Mucosa of descending colon (tissue), 3 donors: ENCODE measurements around the gene LAMTOR5. TPM values are rescaled to one million over a fixed set of nuclear protein-coding genes. Genes with fewer than 3 reads are reported as not detected.

Source experiments
- ATAC-seq: fragments of 200-7000 bp; cut with Tn5 transposase; one replicate; pipeline ENCODE4 v1.9.1; 2020; ENCODE audit warnings: mild to moderate bottlenecking, moderate library complexity
- DNase-seq, 3 donors: peaks; one replicate each; pipeline ENCODE4 v3.0.0-alpha.2; 2020
- H3K36me3 ChIP-seq: fragments of 200-600 bp; one replicate; pipeline ENCODE4 v1.8.0; 2021; ENCODE audit warnings: low read depth, mild to moderate bottlenecking
- H3K4me1 ChIP-seq: fragments of 200-600 bp; one replicate; pipeline ENCODE4 v1.8.0; 2021; ENCODE audit warnings: low read depth, mild to moderate bottlenecking
- H3K4me3 ChIP-seq: fragments of 200-600 bp; one replicate; pipeline ENCODE4 v1.8.0; 2021; ENCODE audit warnings: mild to moderate bottlenecking
- H3K9me3 ChIP-seq: fragments of 200-600 bp; one replicate; pipeline ENCODE4 v1.8.0; 2021; ENCODE audit warnings: mild to moderate bottlenecking
- CTCF ChIP-seq: fragments of 200-600 bp; IDR thresholded peaks from one replicate; pipeline ENCODE4 v1.8.0; 2022; ENCODE audit warnings: antibody characterized with exemption, mild to moderate bottlenecking
- intact Hi-C, 2 donors: fragments of 100-400 bp; cut with DNase I in 1 of 2; cut with micrococcal nuclease in 1 of 2; formaldehyde crosslinking; loops; one replicate each; pipeline versions ENCODE4 v1.11.0 to v1.11.1; 2022; cut with DNase I, micrococcal nuclease
- total RNA-seq, 3 donors: library from RNA; stranded (reverse); fragmentation: NEBNext Ultra II Directional in 2 of 3; extraction: Animal tissue kit (Norgen Biotek cat#: 25700) in 2 of 3; gene quantifications; one replicate each; pipeline versions ENCODE4 v1.2.1 to v1.2.4, GENCODE V29; 2021 to 2023
- donor health status: DM: no; HTN: no; CAD: no; lungs with moderate emphysema.
- donor health status: DM: no; HTN: no; CAD: no.
- donor health status: DM: no; HTN: yes; CAD: no.

Gene LAMTOR5
- total RNA-seq, 3 donors from 2014 or later = 95.3 to 114 (median 108) TPM

DNA sequence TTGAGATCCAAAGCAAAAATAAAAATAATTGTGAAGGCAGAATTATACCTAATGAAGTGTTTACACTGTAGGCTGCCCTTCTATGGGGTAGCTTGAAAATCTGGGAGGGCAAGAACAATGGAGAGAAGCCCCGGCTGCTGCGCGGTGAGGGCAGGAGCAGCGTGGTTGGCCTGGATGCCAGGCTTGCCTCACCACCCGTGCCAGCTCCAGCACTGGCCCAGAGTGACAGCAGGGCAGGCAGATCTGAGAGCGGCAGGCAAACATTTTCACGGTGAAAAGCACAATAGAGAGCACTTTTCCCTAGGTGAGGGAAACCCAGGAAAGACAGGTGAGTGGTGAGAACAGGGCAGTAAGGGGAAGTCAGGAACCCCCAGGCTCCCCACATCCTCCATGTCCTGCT lies 44.8 kb upstream of the LAMTOR5 start:
- DNase-seq (no peak), ATAC-seq (no peak)
- Histone ChIP-seq H3K4me3 (no peak overlapping the region), H3K36me3 (no peaks in the 10 kb centered on the region), H3K4me1 (no peaks in the 10 kb centered on the region), H3K9me3 (no peaks in the 10 kb centered on the region)
- no peak for TF ChIP-seq CTCF
- intact Hi-C loops = loop anchor here in 1 of 2 donors (5.0 kb wide), 1 partner anchor 250 kb away; no protein-coding TSS in a partner anchor

DNA sequence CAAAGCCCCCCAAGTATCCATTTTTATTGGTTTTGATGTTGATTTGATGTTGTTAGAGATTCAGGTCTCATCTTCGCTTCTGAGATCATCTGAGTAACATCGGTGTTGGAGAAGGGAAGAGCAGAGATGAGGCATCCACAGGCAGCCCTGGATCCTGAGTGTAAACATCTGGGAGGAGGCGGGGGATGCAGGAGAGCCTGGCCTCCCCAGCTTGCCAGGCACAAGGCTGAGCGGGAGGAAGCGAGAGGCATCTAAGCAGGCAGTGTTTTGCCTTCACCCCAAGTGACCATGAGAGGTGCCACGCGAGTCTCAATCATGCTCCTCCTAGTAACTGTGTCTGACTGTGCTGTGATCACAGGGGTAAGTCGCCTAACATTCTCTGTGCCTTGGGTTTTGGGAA lies 43.4 kb upstream of the LAMTOR5 start, which contains the start of gene PROK1:
TSS of gene PROK1 (plus strand) at position 221 of the 400 bp plus-strand sequence. CDS start at position 289, 68 bp downstream.
- no peak for ATAC-seq
- intact Hi-C loops = loop anchor here in 1 of 2 donors (5.0 kb wide), 1 partner anchor 249 kb away; no protein-coding TSS in a partner anchor
- no peak within 1 kb of the TSS for H3K4me3 ChIP-seq
- DNase-seq = no peak
- TF ChIP-seq CTCF = no peak
- H3K4me1 ChIP-seq = no peaks in the 10 kb centered on the region
- H3K36me3 ChIP-seq = no peaks in the 10 kb centered on the region
- H3K9me3 ChIP-seq = no peaks in the 10 kb centered on the region

DNA sequence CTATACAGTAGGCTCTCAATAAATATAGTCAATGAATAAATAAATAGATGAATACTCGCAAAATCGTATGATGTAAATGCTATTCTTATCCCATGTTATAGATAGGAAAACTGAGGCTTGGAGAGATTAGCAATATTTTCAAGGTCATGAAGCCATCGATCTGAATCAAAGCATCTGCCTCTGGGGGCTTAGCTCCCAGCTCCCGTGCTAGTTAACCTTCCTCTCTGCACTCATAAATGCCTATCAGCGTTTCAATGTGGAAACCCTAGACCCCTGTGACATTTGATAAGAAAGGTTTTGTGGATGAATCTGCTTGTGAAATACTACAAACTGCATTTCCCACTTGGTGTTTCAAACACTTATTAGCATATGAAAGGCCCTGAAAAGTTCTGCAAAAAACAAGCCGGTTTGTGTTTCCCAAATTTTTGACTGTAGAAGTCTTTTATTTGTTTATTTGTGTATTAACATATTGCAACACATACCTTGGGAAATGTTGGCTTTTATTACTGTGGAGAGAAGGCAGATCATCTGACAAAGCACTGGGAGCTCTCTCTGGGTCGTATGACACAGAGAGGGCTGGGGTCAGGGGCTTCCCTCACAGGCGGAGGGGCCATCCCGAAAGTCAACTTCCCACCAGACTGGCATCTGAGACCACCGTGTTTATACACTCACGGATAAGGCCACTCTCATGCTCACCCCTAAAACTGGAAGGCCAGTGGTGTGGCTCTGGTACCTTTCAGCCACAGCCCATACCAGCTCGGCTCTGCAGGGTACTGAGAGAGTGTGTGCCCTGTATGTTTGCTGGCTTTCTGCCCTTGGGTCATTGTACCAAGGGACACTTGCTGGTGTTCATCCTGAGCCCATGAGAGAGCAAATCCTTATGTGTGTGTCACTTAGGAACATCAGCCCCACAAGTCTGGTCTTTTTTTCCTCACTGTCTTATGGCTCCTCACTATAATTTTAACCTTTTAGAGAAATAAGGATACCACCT lies 42.5 kb upstream of the LAMTOR5 start:
- no peak for TF ChIP-seq CTCF
- DNase-seq (no peak), ATAC-seq (no peak)
- H3K9me3 ChIP-seq = no peaks in the 10 kb centered on the region
- no peaks in the 10 kb centered on the region for H3K36me3 ChIP-seq
- H3K4me1 ChIP-seq = no peaks in the 10 kb centered on the region
- H3K4me3 ChIP-seq = no peak overlapping the region
- intact Hi-C loops = loop anchor here in 1 of 2 donors (5.0 kb wide), 1 partner anchor 248 kb away; no protein-coding TSS in a partner anchor

DNA sequence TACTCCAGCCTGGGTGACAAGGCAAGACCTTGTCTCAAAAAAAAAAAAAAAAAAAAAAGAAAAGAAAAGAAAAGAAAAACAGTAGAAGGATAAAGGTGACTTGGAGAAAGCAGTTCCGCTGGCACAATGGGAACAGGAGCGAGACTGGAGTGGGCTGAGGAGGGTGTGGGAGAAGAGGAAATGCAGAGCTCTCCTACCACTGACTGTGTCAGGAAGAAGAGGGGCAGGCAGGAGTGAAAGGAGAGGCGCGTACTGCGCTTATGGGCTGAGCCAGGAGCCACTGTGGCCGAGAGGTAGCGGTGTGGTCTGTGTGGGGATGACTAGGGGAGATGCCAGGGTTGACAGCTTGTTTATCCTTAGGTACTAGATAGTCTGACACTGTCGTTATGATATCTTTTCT lies 37.1 kb upstream of the LAMTOR5 start:
- Histone ChIP-seq H3K4me1 (no peaks in the 10 kb centered on the region), H3K4me3 (no peak overlapping the region), H3K36me3 (no peaks in the 10 kb centered on the region), H3K9me3 (no peaks in the 10 kb centered on the region)
- no peak for ATAC-seq
- intact Hi-C loops = no loop called here
- no peak for DNase-seq
- TF ChIP-seq CTCF = no peak

- Histone ChIP-seq H3K4me1 (no peaks in the 10 kb centered on the region), H3K36me3 (no peaks in the 10 kb centered on the region), H3K9me3 (no peaks in the 10 kb centered on the region), H3K4me3 (no peak overlapping the region)
- no peak for TF ChIP-seq CTCF
- DNase-seq (no peak), ATAC-seq (no peak)
- intact Hi-C loops = no loop called here
Measured at GRCh38 chr1:110443451-110443850, 36.0 kb upstream of the LAMTOR5 start.
